Calu3 (cell line): ENCODE results near the gene SYCP2L. TPM values are rescaled to one million over a fixed set of nuclear protein-coding genes. Genes with fewer than 3 reads are reported as not detected.

ENCODE experiments used
- BruUV-seq: library from RNA; stranded (reverse); fragments of 400-500 nt; replicated peaks from 2 replicates; lab custom pipeline; 2021; lab: Mats Ljungman, UMichigan
- CTCF ChIA-PET: fragments of 300-600 bp; sonication (Branson Sonifier 250); formaldehyde crosslinking; loops from one replicate; lab custom pipeline; 2022; ENCODE audit warnings: antibody characterized with exemption; lab: Charles Lee
- DNase-seq: peaks from one replicate; pipeline ENCODE4 v3.0.0; 2022
- H3K27ac Mint-ChIP-seq: one replicate; pipeline ENCODE4 v1.8.0; 2022; ENCODE audit warnings: mixed read lengths; ENCODE audit not compliant: unreplicated experiment
- H3K27me3 Mint-ChIP-seq: one replicate; pipeline ENCODE4 v1.8.0; 2022; ENCODE audit warnings: mixed read lengths; ENCODE audit not compliant: unreplicated experiment
- H3K36me3 Mint-ChIP-seq: one replicate; pipeline ENCODE4 v1.8.0; 2022; ENCODE audit warnings: mild to moderate bottlenecking, moderate library complexity, mixed read lengths; ENCODE audit not compliant: insufficient read depth, unreplicated experiment
- H3K4me1 Mint-ChIP-seq: one replicate; pipeline ENCODE4 v1.8.0; 2022; ENCODE audit warnings: mild to moderate bottlenecking, low read depth, mixed read lengths; ENCODE audit not compliant: unreplicated experiment
- H3K4me3 Mint-ChIP-seq: one replicate; pipeline ENCODE4 v1.8.0; 2022; ENCODE audit warnings: mild to moderate bottlenecking, low read depth, moderate library complexity, mixed read lengths; ENCODE audit not compliant: unreplicated experiment
- H3K9me3 Mint-ChIP-seq: one replicate; pipeline ENCODE4 v1.8.0; 2022; ENCODE audit warnings: low read depth, mixed read lengths; ENCODE audit not compliant: unreplicated experiment
- CTCF ChIP-seq: fragments of 200-600 bp; IDR thresholded peaks from one replicate; pipeline ENCODE4 v1.8.0; 2022; ENCODE audit warnings: antibody characterized with exemption; ENCODE audit not compliant: unreplicated experiment
- intact Hi-C: fragments of 100-400 bp; cut with micrococcal nuclease; formaldehyde crosslinking; loops from one replicate; pipeline ENCODE4 v1.10.0; 2022; ENCODE audit not compliant: unreplicated experiment
- total RNA-seq: library from RNA; stranded (reverse); gene quantifications from 2 replicates; pipeline ENCODE4 v1.2.3, GENCODE V29; 2022

SYCP2L gene
- total RNA-seq, 1 experiment from 2014 or later: not detected

DNA sequence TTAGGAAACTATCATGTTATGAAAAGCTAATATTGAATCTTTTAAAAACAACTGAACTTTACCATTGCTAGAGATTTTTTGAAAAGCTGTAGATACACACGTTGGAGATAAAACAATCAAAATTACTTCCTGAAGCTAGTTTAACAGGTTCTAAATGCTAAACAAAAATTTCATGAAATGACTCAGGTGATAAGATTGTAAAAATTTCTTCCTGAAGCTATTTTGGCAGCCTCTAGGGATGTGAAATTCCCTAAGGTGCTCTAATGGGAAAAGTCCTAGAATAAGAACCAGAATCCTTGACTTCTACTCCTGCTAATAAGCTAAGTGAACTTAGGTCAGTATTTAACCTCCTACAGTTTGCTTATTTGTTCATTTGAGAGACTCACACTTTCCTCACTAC is 13.5 kb upstream of the SYCP2L start:
- intact Hi-C loops: no loop called here
- no TSS peak for BruUV-seq
- Mint-ChIP-seq H3K36me3 (no peaks in the 10 kb centered on the region), H3K27me3 (no peaks in the 10 kb centered on the region), H3K4me1 (peaks cover 8% of the 10 kb centered on the region), H3K4me3 (no peak overlapping the region), H3K9me3 (no peaks in the 10 kb centered on the region), H3K27ac (no peak overlapping the region)
- TF ChIP-seq CTCF: no peak
- DNase-seq: no peak
- CTCF ChIA-PET: interaction anchor here (1.1 kb wide), 1 partner anchor 23 kb away, joined by 3 read pairs; no protein-coding TSS in a partner anchor

- DNase-seq: no peak
- no peaks in the 10 kb centered on the region for H3K27me3 Mint-ChIP-seq
- CTCF ChIA-PET: no interaction called here
- no TSS peak for BruUV-seq
- H3K36me3 Mint-ChIP-seq: no peaks in the 10 kb centered on the region
- intact Hi-C loops: no loop called here
- TF ChIP-seq CTCF: no peak
- H3K4me3 Mint-ChIP-seq: no peak overlapping the region
- H3K9me3 Mint-ChIP-seq: no peaks in the 10 kb centered on the region
- no peak overlapping the region for H3K27ac Mint-ChIP-seq
- H3K4me1 Mint-ChIP-seq: peaks cover 8% of the 10 kb centered on the region
Measured at GRCh38 chr6:10874207-10874606, 12.6 kb upstream of the SYCP2L start.

GRCh38 chr6:10875026-10875425 is 11.8 kb upstream of the SYCP2L start:
- Mint-ChIP-seq H3K4me1 (peaks cover 8% of the 10 kb centered on the region), H3K27me3 (no peaks in the 10 kb centered on the region), H3K9me3 (no peaks in the 10 kb centered on the region), H3K27ac (no peak overlapping the region), H3K4me3 (no peak overlapping the region), H3K36me3 (no peaks in the 10 kb centered on the region)
- BruUV-seq: no TSS peak
- intact Hi-C loops: no loop called here
- no peak for DNase-seq
- TF ChIP-seq CTCF: no peak
- CTCF ChIA-PET: no interaction called here

DNA sequence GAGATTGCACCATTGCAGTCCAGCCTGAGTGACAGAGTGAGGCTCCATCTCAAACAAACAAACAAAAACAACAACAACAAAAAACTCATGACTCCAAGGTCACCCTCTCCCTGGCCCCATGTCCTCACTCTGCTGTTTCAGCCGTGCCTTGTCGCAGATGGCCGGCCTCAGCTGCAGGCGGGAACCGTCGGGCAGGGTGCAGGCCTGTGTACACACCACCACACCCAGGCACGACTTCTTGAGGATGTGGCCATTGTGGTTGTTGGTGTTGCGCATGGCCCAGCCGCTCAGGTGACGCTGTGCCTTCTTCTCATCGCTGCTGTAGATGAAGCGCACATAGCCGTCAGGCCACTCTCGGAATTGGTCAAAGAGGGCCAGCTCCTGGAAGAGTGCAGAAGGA is 9.8 kb upstream of the SYCP2L start:
- CTCF ChIA-PET: no interaction called here
- no peak for TF ChIP-seq CTCF
- H3K27me3 Mint-ChIP-seq: no peaks in the 10 kb centered on the region
- intact Hi-C loops: no loop called here
- H3K4me1 Mint-ChIP-seq: peaks cover 8% of the 10 kb centered on the region
- no TSS peak for BruUV-seq
- H3K36me3 Mint-ChIP-seq: no peaks in the 10 kb centered on the region
- no peaks in the 10 kb centered on the region for H3K9me3 Mint-ChIP-seq
- H3K4me3 Mint-ChIP-seq: no peak overlapping the region
- H3K27ac Mint-ChIP-seq: no peak overlapping the region
- no peak for DNase-seq
